ENCODE data around the gene PSEN2.

DNA sequence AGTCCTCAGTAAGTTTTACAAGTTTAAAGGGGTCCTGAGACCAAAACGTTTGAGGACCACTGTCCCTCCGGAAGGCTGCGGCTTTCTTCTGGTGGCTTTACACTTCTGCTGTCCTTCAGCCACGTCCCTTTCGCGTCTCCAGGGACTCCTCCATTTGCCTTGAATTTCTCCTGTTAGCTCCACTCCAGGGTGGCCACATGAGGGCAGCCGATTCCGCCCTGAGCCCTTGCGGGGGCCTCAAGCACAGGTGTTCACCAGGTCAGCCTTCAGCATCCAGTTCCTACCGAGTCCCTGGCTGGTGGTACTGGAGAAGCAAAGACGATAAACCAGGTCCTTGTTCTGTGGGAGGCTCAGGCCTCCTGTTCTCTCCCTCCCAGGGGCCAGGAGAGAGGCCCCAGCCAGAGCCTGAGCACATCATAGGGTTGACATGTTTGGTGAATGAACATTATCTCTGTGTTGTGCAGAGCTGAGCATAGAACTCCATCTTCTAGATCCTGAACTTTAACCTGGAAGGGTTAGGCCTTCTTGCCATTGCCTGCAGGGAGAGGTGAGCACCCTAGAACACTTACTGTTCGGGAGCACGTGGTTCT is 42.3 kb downstream of the PSEN2 start:
- TF ChIP-seq, protein P1, sequence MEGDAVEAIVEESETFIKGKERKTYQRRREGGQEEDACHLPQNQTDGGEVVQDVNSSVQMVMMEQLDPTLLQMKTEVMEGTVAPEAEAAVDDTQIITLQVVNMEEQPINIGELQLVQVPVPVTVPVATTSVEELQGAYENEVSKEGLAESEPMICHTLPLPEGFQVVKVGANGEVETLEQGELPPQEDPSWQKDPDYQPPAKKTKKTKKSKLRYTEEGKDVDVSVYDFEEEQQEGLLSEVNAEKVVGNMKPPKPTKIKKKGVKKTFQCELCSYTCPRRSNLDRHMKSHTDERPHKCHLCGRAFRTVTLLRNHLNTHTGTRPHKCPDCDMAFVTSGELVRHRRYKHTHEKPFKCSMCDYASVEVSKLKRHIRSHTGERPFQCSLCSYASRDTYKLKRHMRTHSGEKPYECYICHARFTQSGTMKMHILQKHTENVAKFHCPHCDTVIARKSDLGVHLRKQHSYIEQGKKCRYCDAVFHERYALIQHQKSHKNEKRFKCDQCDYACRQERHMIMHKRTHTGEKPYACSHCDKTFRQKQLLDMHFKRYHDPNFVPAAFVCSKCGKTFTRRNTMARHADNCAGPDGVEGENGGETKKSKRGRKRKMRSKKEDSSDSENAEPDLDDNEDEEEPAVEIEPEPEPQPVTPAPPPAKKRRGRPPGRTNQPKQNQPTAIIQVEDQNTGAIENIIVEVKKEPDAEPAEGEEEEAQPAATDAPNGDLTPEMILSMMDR (conservative IDR thresholded peaks at IDR 0.05; ENCODE audit: low read depth, low read length), result peak; percentile 34
- TF ChIP-seq EZH2 (IDR thresholded peaks at IDR 0.05; ENCODE audit: borderline replicate concordance, low read depth, low read length, poor library complexity, severe bottlenecking), result no peak

Measured in A673 (cell line).